Right lobe of liver (tissue), 4 donors: ENCODE results near the gene LCN2.

Experiments
- POLR2A ChIP-seq: fragments of 450-650 bp; IDR thresholded peaks from one replicate; pipeline ENCODE4 v1.6.1; 2017; ENCODE audit warnings: antibody characterized with exemption, mild to moderate bottlenecking
- TF ChIP-seq, protein P1 (sequence below), 4 donors: fragments of 200-600 bp in 3 of 4; fragments of 450-650 bp in 1 of 4; IDR thresholded peaks; one replicate each; pipeline versions ENCODE4 v1.5.1 to v1.8.0; 2016 to 2022; ENCODE audit warnings: antibody characterized with exemption in 4 of 4, mild to moderate bottlenecking in 2 of 4
- donor health status: DM: no; HTN: no; CAD: no.
- donor health status: DM: no; HTN: no; CAD: no.
- donor health status: DM: no; HTN: yes; CAD: no.

DNA sequence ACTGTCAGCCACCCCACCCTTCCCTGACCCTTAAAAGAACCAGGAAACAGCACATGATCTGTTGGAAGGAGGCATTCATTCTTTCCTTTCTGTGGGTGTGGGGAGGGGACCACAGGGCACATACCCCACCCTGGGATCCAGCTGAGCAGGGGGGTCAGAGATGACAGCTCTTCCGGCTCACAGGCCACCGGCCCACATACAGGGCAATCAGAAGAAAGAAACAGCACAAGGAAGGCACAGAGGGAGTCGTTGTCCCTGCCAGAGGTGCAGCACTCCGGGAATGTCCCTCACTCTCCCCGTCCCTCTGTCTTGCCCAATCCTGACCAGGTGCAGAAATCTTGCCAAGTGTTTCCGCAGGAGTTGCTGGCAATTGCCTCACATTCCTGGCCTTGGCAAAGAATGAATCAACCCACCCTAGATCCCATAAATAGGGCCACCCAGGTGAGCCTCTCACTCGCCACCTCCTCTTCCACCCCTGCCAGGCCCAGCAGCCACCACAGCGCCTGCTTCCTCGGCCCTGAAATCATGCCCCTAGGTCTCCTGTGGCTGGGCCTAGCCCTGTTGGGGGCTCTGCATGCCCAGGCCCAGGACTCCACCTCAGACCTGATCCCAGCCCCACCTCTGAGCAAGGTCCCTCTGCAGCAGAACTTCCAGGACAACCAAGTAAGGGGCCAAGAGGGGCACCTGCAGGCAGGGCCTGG, at the start of gene LCN2:
- TF ChIP-seq, protein P1, sequence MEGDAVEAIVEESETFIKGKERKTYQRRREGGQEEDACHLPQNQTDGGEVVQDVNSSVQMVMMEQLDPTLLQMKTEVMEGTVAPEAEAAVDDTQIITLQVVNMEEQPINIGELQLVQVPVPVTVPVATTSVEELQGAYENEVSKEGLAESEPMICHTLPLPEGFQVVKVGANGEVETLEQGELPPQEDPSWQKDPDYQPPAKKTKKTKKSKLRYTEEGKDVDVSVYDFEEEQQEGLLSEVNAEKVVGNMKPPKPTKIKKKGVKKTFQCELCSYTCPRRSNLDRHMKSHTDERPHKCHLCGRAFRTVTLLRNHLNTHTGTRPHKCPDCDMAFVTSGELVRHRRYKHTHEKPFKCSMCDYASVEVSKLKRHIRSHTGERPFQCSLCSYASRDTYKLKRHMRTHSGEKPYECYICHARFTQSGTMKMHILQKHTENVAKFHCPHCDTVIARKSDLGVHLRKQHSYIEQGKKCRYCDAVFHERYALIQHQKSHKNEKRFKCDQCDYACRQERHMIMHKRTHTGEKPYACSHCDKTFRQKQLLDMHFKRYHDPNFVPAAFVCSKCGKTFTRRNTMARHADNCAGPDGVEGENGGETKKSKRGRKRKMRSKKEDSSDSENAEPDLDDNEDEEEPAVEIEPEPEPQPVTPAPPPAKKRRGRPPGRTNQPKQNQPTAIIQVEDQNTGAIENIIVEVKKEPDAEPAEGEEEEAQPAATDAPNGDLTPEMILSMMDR (IDR thresholded peaks at IDR 0.05) = no peak
- TF ChIP-seq POLR2A = no peak
